ENCODE measurements around the gene FIBCD1.

FIBCD1 gene

GRCh38 chr9:130908878-130909355 is 30.1 kb downstream of the FIBCD1 start:
- Histone ChIP-seq H3K27ac (replicated peaks) (no peak overlapping the region), H3K27me3 (ENCODE audit: insufficient read depth, poor library complexity, severe bottlenecking) (no peaks in the 10 kb centered on the region), H3K4me3 (replicated peaks; ENCODE audit: insufficient read depth, low read length) (no peak overlapping the region)
- no peak for TF ChIP-seq GABPA (IDR thresholded peaks at IDR 0.05; ENCODE audit: low read depth)
- no peak for DNase-seq (ENCODE audit: low read depth in 1 of 2, low spot score in 1 of 2)

- Histone ChIP-seq H3K27ac (replicated peaks) (no peak overlapping the region), H3K4me3 (replicated peaks; ENCODE audit: insufficient read depth, low read length) (no peak overlapping the region), H3K27me3 (ENCODE audit: insufficient read depth, poor library complexity, severe bottlenecking) (no peaks in the 10 kb centered on the region)
- no peak for TF ChIP-seq GABPA (IDR thresholded peaks at IDR 0.05; ENCODE audit: low read depth)
- TF ChIP-seq, protein P1, sequence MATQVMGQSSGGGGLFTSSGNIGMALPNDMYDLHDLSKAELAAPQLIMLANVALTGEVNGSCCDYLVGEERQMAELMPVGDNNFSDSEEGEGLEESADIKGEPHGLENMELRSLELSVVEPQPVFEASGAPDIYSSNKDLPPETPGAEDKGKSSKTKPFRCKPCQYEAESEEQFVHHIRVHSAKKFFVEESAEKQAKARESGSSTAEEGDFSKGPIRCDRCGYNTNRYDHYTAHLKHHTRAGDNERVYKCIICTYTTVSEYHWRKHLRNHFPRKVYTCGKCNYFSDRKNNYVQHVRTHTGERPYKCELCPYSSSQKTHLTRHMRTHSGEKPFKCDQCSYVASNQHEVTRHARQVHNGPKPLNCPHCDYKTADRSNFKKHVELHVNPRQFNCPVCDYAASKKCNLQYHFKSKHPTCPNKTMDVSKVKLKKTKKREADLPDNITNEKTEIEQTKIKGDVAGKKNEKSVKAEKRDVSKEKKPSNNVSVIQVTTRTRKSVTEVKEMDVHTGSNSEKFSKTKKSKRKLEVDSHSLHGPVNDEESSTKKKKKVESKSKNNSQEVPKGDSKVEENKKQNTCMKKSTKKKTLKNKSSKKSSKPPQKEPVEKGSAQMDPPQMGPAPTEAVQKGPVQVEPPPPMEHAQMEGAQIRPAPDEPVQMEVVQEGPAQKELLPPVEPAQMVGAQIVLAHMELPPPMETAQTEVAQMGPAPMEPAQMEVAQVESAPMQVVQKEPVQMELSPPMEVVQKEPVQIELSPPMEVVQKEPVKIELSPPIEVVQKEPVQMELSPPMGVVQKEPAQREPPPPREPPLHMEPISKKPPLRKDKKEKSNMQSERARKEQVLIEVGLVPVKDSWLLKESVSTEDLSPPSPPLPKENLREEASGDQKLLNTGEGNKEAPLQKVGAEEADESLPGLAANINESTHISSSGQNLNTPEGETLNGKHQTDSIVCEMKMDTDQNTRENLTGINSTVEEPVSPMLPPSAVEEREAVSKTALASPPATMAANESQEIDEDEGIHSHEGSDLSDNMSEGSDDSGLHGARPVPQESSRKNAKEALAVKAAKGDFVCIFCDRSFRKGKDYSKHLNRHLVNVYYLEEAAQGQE (IDR thresholded peaks at IDR 0.05; ENCODE audit: insufficient replicate concordance, low read depth): no peak
- TF ChIP-seq, protein P2, sequence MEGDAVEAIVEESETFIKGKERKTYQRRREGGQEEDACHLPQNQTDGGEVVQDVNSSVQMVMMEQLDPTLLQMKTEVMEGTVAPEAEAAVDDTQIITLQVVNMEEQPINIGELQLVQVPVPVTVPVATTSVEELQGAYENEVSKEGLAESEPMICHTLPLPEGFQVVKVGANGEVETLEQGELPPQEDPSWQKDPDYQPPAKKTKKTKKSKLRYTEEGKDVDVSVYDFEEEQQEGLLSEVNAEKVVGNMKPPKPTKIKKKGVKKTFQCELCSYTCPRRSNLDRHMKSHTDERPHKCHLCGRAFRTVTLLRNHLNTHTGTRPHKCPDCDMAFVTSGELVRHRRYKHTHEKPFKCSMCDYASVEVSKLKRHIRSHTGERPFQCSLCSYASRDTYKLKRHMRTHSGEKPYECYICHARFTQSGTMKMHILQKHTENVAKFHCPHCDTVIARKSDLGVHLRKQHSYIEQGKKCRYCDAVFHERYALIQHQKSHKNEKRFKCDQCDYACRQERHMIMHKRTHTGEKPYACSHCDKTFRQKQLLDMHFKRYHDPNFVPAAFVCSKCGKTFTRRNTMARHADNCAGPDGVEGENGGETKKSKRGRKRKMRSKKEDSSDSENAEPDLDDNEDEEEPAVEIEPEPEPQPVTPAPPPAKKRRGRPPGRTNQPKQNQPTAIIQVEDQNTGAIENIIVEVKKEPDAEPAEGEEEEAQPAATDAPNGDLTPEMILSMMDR (IDR thresholded peaks at IDR 0.05; ENCODE audit: insufficient read depth, low read length): no peak
- DNase-seq (ENCODE audit: low read depth in 1 of 2, low spot score in 1 of 2): no peak
These were observed 30.7 kb downstream of the FIBCD1 start for GRCh38 chr9:130908146-130908877.

DNA sequence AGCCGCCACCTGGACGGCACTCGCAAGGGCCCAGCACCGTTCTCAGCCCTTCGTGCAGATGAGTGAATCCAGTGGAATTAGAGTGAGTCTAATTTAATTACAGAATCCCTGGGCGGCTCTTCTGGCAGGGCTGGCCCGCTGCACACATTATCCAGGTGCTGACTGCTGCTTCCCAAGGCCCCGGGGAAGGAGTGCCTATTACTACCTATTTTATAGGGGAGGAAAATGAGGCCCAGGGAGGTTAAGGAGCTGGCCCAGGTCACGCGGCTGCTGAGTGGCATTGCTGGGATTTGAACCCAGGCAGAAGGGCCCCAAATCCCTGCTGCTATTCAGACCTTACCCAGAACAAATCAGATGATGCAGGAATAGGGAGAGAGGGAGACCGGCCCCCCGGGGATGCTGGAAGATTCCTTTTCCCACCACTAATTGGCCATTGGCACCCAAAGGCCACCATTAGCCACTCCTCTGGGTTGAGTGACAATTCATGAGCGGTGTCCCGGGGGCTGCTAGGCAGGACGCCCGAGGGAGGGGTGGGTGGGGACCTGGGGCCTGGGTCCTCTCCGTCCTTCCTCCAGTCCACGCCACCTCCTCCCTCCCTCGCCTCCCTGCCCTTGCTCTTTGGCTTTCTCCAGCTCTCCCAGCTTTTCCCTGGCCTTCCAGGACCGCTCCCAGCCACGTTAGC is 32.2 kb downstream of the FIBCD1 start:
- TF ChIP-seq POLR2AphosphoS5 (IDR thresholded peaks at IDR 0.05; ENCODE audit: low read depth) (no peak), GABPA (IDR thresholded peaks at IDR 0.05; ENCODE audit: low read depth) (no peak), SPI1 (IDR thresholded peaks at IDR 0.05; ENCODE audit: borderline replicate concordance, low read depth) (no peak)
- TF ChIP-seq, protein P1 (IDR thresholded peaks at IDR 0.05; ENCODE audit: insufficient replicate concordance, low read depth): no peak
- TF ChIP-seq, protein P2 (IDR thresholded peaks at IDR 0.05; ENCODE audit: insufficient read depth, low read length): no peak
- no peaks in the 10 kb centered on the region for H3K27me3 ChIP-seq (ENCODE audit: insufficient read depth, poor library complexity, severe bottlenecking)
- no peak overlapping the region for H3K27ac ChIP-seq (replicated peaks)
- no peak for DNase-seq (ENCODE audit: low read depth in 1 of 2, low spot score in 1 of 2)
- no peak overlapping the region for H3K4me3 ChIP-seq (replicated peaks; ENCODE audit: insufficient read depth, low read length)

DNA sequence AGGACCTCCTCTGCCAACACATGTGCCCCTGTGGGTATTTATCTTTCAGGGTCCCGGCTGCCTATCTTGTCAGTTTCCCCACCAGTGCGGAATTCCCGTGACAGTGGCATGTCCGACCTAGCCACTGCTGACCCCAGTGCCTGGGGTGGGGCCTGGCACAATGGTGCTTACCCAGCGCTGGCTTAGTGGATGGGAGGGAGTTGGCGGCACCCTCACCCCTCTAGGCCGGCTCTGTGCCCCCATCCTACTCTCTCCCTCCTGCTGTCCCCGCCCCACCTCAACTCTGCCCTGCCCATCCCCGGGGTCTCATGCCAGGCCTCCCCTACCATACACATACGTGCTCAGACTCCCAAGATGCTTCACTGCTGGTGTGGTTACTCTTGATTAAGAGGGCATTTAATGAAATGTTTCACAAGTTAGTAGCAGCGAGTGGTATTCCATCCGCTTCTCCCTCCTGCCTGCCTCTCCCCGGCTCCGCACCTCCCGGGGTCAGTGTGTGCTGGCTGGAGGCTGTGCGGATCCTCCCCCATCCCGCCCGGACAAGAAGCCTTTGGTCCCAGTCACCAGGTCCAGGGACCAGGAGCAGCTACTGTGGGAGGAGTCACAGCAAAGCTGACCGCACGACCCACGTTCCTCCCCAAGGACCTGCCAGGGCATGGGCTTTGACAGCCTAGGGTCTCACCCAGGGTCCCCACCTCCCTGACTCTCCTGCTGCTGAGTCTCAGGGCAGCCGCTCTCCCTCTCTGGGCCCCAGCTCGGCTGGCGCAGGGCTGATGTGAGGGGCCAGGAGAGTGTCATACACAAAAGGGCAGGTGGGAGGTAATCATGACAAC is 32.9 kb downstream of the FIBCD1 start:
- no peak for TF ChIP-seq GABPA (IDR thresholded peaks at IDR 0.05; ENCODE audit: low read depth)
- TF ChIP-seq, protein P2 (IDR thresholded peaks at IDR 0.05; ENCODE audit: insufficient read depth, low read length): no peak
- TF ChIP-seq SPI1 (IDR thresholded peaks at IDR 0.05; ENCODE audit: borderline replicate concordance, low read depth): no peak
- no peak for TF ChIP-seq POLR2AphosphoS5 (IDR thresholded peaks at IDR 0.05; ENCODE audit: low read depth)
- TF ChIP-seq, protein P1 (IDR thresholded peaks at IDR 0.05; ENCODE audit: insufficient replicate concordance, low read depth): no peak
- H3K4me3 ChIP-seq (replicated peaks; ENCODE audit: insufficient read depth, low read length): no peak overlapping the region
- H3K27me3 ChIP-seq (ENCODE audit: insufficient read depth, poor library complexity, severe bottlenecking): no peaks in the 10 kb centered on the region
- DNase-seq (ENCODE audit: low read depth in 1 of 2, low spot score in 1 of 2): no peak
- no peak overlapping the region for H3K27ac ChIP-seq (replicated peaks)
